Mesothelial cell of epicardium (in vitro differentiated cells): ENCODE measurements around the gene COL8A1. TPM values are rescaled to one million over a fixed set of nuclear protein-coding genes. Genes with fewer than 3 reads are reported as not detected.
"Not testable (repeated sequence)": the region's sequence is repeated elsewhere in the genome, so short reads cannot be mapped to it uniquely, and the experiment has no call there.

Experiments used
- DNase-seq, 2 experiments: peaks; one replicate each; pipeline ENCODE4 v3.0.0; 2021; ENCODE audit warnings: low spot score in 2 of 2; ENCODE audit not compliant: unreplicated experiment in 2 of 2
- H3K27ac Mint-ChIP-seq: 2 replicates; pipeline ENCODE4 v1.8.0; 2021; ENCODE audit warnings: mixed read lengths
- H3K27me3 Mint-ChIP-seq: 2 replicates; pipeline ENCODE4 v1.8.0; 2021; ENCODE audit warnings: low read depth, mixed read lengths
- H3K36me3 Mint-ChIP-seq: 2 replicates; pipeline ENCODE4 v1.8.0; 2021; ENCODE audit warnings: mixed read lengths
- H3K4me1 Mint-ChIP-seq: 2 replicates; pipeline ENCODE4 v1.8.0; 2021; ENCODE audit warnings: mixed read lengths
- H3K4me3 Mint-ChIP-seq: 2 replicates; pipeline ENCODE4 v1.8.0; 2021; ENCODE audit warnings: mild to moderate bottlenecking, moderate library complexity, mixed read lengths
- H3K9me3 Mint-ChIP-seq: 2 replicates; pipeline ENCODE4 v1.8.0; 2021; ENCODE audit warnings: mixed read lengths
- CTCF ChIP-seq: fragments of 200-600 bp; sonication (generic); IDR thresholded peaks from one replicate; pipeline ENCODE4 v1.5.0; 2021; ENCODE audit warnings: antibody characterized with exemption; ENCODE audit not compliant: unreplicated experiment
- total RNA-seq: library from RNA; stranded (reverse); gene quantifications from 3 replicates; pipeline ENCODE4 v1.2.1, GENCODE V29; 2021

The COL8A1 gene
- total RNA-seq, 1 donor from 2014 or later, result 1.1 TPM

GRCh38 chr3:99721633-99722007 lies 83.2 kb downstream of the COL8A1 start:
- H3K27ac Mint-ChIP-seq, result no peak overlapping the region
- no peaks in the 10 kb centered on the region for H3K9me3 Mint-ChIP-seq
- no peak for TF ChIP-seq CTCF
- H3K4me1 Mint-ChIP-seq, result peaks cover 16% of the 10 kb centered on the region
- H3K27me3 Mint-ChIP-seq, result peaks cover 11% of the 10 kb centered on the region
- H3K36me3 Mint-ChIP-seq, result no peaks in the 10 kb centered on the region
- DNase-seq, result no peak
- H3K4me3 Mint-ChIP-seq, result no peak overlapping the region

GRCh38 chr3:99724276-99724675 lies 85.9 kb downstream of the COL8A1 start:
- no peaks in the 10 kb centered on the region for H3K9me3 Mint-ChIP-seq
- H3K4me3 Mint-ChIP-seq, result no peak overlapping the region
- no peak for DNase-seq
- H3K27me3 Mint-ChIP-seq, result peaks cover 11% of the 10 kb centered on the region
- no peak for TF ChIP-seq CTCF
- H3K4me1 Mint-ChIP-seq, result peaks cover 16% of the 10 kb centered on the region
- no peak overlapping the region for H3K27ac Mint-ChIP-seq
- no peaks in the 10 kb centered on the region for H3K36me3 Mint-ChIP-seq

GRCh38 chr3:99730870-99731269 lies 92.5 kb downstream of the COL8A1 start:
- TF ChIP-seq CTCF, result no peak
- H3K4me1 Mint-ChIP-seq, result no peaks in the 10 kb centered on the region
- no peak overlapping the region for H3K27ac Mint-ChIP-seq
- no peak for DNase-seq
- H3K9me3 Mint-ChIP-seq, result no peaks in the 10 kb centered on the region
- no peaks in the 10 kb centered on the region for H3K27me3 Mint-ChIP-seq
- no peak overlapping the region for H3K4me3 Mint-ChIP-seq
- H3K36me3 Mint-ChIP-seq, result no peaks in the 10 kb centered on the region

GRCh38 chr3:99731499-99731898 lies 93.1 kb downstream of the COL8A1 start:
- Mint-ChIP-seq H3K27me3 (no peaks in the 10 kb centered on the region), H3K9me3 (no peaks in the 10 kb centered on the region), H3K4me1 (no peaks in the 10 kb centered on the region), H3K27ac (no peak overlapping the region), H3K4me3 (no peak overlapping the region), H3K36me3 (no peaks in the 10 kb centered on the region)
- DNase-seq, result no peak
- TF ChIP-seq CTCF, result no peak

- H3K27ac Mint-ChIP-seq, H3K4me3 Mint-ChIP-seq: not testable (repeated sequence)
These were observed 102.0 kb downstream of the COL8A1 start for GRCh38 chr3:99740371-99740770.

GRCh38 chr3:99741588-99741987 lies 103.2 kb downstream of the COL8A1 start:
- TF ChIP-seq CTCF, result no peak
- H3K36me3 Mint-ChIP-seq, result peaks cover 3% of the 10 kb centered on the region
- H3K9me3 Mint-ChIP-seq, result peaks cover 11% of the 10 kb centered on the region
- peaks cover 2% of the 10 kb centered on the region for H3K27me3 Mint-ChIP-seq
- no peak overlapping the region for H3K4me3 Mint-ChIP-seq
- H3K27ac Mint-ChIP-seq, result no peak overlapping the region
- H3K4me1 Mint-ChIP-seq, result no peaks in the 10 kb centered on the region
- no peak for DNase-seq

More at GRCh38 chr3:99740371-99740770, 102.0 kb downstream of the COL8A1 start:
- peaks cover 11% of the 10 kb centered on the region for H3K9me3 Mint-ChIP-seq
- DNase-seq, H3K4me1 Mint-ChIP-seq, H3K27me3 Mint-ChIP-seq, H3K36me3 Mint-ChIP-seq: not testable (repeated sequence)
